Measurements from ENCODE around the gene EIF4B.

Gene EIF4B

DNA sequence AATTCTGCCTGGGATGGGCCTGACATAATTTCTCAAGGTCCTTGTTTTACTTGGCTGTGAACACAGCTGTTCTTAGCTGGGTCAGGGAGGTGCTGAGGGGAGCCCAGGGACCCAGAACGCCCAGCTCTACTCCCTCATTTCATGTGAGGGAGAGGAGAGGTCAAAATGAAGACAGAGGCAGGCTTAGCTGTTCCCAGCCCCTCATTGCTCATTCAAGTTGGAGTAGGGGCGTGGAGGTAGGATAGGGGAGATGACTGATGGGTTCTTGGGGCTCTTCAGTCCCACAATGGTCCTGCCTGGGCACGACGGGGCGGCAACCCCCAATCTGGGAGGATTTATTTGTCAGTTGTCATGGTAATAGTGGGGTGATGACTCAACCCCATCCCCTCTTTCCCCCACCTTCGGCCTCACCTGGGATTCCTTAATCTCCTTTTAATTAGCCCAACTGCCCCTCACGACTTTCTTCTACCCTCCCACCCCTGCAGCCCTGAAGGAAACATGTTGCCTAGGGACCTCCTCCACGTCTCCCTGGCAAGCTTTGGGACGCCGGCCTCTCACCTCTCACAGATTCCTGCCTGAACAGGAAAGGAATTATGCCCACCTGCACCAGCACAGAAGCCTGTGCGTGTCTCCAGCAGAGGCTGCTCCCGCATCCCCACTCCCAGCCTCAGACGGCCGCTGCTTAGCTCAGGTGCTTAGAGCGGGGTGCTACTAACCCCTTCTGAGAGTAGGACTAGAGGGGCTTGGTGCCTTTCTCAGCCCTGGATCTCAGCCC is 62.7 kb downstream of the EIF4B start:
- no peak for DNase-seq (ENCODE audit: low spot score)

DNA sequence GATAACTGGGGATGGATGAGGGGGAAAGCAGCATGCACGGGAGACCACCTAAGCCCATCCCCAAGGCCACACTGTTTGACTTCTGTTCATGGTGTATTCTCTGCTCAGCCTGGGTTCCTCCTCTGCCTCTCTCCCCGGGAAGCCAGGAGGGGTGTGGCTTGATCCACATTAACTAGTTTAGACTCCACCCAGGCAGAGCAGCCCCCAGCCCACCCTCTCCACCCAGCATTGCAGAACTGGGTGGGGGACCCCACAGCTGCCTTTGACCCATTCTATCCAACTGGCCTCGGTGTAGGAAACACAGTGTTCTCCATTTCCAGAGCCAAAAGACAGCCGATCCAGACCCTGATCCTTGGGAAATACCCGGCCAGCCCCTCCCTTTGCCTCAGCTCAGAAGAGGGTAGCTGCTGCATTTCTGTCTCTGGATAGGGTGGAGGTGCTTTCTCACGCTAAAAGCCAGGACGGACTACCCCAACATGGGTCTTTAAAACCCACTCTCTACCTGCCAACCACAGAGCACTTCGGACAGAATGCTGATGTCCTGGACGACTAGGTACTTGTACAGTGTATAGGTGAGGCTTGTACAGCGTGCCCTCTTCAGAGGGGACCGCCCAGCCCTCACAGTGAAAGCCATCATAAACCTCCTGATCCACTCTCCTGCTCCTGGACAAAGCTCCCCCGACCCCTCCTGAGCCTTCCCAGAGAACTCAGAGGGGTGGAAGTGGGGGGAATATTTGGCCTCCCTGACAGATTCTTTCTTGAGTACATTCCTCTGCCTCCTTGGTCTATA is 63.6 kb downstream of the EIF4B start:
- no peak for DNase-seq (ENCODE audit: low spot score)

DNA sequence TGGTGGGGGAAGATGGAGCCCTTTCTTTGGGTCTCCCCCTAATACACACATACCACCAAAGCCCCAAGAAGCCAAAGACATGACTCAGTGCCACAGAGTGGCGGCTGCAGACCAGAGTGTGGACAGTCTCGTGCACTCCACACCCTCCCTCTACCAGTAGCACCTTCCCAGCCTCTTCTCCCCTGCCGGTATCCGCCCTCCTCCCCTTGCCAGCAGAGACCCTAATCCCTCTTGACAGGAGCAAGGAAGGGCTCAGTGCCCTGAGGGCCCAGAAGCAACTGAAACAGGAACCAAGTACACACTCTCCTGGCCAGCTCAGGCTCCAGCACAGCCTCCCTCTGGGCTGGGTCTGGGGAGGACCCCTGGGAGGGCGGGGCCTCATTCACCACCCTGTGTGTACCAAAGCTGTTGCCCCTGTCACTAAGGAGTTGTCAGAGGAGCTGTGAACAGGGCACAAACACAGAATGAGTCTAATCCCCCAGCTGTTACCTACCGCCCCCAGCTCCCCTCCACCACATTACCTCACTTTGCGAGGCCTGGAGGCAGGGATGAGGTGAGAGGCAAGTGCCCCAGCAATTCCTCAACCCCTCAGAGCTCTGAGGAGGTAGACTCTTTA is 64.7 kb downstream of the EIF4B start:
- no peak for DNase-seq (ENCODE audit: low spot score)

DNA sequence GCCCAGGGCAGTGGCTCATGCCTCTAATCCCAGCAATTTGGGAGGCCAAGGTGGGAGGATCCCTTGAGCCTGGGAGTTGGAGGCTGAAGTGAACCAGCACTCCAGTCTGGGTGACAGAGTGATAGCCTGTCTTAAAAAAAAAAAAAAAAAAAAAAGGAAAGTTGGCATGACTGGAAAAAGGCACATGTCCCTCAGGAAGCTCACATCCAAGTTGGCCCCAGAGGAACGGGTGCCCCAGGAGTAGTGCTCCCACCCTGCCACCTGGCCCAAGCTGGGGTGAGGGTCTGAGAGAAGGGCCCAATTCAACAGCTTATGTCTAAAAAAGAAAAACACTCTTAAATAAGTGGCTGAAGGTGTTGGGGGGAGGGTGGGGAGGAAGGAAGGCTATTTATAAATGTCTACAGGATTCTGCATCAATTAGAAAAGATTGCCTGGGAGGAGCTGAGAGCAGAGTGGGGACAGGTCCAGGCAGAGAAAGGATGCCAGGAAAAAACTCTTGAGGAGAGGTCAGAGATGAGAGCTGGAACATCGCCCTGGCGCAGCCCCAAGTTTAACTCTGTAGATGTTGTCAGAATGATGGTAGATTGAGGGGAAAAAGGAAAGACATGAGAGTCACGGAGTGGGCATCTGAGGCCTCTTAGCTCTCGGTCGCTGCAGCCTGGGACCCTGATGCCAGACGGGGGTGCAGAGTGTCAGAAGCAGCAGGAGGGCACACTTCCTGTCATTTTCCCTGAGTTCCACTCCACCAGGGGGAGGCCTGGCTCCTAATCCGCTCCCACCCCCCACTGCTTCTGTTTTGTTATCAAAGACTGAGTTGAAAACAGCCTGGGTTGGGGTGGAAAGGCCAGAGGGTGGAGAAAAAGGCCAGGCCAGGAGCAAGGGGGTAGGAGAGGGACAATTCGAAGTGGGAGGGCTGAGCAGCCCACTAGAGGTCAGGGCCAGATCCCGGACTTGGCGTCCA is 65.6 kb downstream of the EIF4B start:
- DNase-seq (ENCODE audit: low spot score): no peak

DNA sequence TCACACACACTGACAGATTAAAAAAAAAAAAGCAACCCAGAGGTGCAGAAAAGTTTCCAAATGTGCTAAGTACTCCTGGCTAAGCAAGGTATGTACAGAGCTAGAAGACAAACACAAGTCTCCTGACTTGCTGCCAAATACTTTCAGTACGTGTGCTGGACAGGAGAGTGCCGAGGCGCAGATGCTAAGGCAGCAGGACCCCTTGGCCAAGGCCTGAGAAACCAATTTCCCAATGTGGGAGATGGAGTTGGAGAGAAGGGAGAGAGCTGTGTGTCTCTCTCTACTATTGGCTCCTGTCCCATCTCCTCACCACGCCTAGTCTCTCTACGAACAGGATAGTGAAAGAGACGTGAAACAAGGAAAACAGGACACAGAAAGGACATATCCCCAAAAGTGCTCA is 67.6 kb downstream of the EIF4B start:
- DNase-seq (ENCODE audit: low spot score): no peak

DNA sequence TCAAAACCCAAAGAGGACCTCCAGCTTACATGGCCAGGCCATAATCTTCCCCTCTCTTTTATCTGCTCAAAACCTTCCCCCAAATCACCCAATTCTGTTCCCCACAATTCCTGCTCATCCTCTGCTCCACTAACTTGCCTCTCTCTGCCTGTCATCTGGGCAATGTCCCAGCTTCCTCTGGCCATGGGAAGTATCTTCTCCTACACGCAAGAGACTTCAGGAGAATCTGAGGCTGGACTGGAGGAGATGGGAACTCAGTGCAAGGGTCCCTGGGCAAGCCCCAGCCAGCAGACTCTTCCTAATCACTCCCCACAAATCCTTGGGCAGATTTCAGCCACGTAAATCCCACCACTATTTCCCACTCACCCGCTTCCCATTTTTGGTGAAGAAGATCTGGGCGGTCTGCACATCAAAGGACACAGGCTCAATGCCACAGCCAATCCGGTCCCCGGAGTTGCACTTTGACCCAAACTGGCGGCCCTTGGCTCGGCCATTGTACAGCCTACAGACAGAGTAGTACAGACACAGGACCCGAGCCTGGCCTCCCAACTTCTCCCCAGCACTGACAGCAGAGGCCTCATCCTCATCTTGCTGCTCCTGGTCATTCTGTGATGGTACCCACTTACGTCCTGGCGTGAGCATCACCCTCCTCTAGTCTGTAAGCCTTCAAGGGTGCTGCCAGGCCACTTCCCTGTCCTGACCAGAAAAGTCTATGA is 68.2 kb downstream of the EIF4B start:
- DNase-seq (ENCODE audit: low spot score): no peak

DNA sequence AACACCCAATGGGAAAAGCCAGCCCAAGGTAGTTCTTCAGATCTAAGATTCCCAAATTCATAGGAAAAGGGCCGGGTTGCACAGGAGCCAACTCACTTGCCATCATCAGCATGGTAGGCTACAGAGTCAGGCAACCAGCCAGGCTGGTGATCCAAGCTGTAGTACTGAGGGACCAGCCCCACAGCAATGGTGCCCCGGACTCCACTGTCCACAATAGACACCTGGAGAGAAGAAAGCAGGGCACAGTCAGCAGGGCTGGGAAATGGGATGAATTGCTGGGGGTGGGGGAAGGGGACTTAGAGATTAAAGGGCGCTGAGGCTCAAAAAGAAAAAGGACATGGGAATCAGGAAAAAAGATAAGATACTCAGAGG is 68.7 kb downstream of the EIF4B start:
- no peak for DNase-seq (ENCODE audit: low spot score)

DNA sequence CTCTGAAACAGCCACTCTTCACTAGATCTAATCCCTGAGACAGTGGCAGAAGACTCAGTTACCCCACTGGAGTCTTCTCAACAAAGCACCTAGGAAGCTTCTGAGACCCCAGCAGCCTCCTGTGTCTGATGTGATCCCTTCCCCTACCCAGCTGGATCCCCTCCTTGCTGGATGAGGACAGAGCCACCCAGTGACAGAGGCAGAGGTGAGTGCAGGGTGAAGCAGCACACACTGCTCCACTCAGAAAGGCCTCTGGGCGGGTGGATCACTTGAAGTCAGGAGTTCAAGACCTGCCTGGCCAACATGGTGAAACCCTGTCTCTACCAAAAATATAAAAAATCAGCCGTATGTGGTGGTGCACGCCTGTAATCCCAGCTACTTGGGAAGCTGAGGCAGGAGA is 70.2 kb downstream of the EIF4B start:
- DNase-seq (ENCODE audit: low spot score): no peak

DNA sequence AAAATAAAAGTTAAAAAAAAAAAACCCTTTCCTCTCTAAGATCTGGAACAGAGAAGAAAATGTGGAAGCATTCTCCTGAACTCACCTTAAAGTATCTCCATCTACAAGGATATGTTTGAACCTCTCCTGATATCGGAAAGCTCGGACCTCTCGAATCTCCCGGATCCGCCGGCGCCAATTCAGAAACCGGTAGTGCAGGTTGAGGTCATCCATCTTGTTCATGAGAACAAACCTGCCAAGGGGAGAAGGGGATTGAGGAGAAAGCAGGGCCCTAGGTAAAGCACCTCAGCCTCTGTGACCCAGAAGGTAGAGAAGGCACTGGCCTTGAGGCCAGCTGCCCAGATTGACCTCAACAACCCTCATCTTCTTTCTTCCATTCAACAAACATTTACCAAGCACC is 70.8 kb downstream of the EIF4B start:
- no peak for DNase-seq (ENCODE audit: low spot score)

DNA sequence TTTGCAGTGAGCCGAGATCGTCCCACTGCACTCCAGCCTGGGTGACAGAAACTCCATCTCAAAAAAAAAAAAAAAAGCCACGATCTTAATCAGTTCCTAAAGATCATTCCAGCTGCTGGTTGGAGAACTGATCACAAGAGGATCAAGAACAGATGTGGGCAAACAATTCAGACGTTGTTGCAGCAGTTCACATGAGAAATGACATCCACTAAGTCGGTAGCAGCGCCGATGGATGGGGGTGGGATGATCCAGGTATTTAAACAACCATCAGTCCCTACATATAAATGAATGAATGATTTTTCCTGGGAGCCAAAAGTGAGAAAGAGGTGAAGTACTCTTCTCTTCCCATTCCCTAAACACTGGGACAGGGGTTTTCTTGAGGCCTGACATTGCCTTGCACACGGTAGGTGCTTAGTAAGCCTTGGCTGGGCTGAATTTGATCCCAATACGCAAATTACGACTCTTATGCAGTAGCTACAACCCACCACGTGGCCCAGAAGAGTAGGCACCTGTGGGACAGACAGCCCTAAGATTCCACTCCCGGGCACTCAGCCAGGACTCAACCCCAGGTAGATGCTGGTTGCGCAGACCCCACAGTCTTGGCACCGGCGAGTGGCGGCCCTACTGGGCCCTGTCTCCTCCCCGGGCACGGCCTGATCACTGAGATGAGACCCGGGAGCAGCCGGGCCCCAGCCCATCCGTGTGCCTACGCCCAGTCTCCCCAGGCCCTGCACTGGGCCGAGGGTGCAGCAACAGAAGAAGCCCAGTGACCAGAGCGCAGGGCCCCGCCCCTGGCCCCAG is 72.4 kb downstream of the EIF4B start:
- DNase-seq (ENCODE audit: low spot score): peak; percentile 37

DNA sequence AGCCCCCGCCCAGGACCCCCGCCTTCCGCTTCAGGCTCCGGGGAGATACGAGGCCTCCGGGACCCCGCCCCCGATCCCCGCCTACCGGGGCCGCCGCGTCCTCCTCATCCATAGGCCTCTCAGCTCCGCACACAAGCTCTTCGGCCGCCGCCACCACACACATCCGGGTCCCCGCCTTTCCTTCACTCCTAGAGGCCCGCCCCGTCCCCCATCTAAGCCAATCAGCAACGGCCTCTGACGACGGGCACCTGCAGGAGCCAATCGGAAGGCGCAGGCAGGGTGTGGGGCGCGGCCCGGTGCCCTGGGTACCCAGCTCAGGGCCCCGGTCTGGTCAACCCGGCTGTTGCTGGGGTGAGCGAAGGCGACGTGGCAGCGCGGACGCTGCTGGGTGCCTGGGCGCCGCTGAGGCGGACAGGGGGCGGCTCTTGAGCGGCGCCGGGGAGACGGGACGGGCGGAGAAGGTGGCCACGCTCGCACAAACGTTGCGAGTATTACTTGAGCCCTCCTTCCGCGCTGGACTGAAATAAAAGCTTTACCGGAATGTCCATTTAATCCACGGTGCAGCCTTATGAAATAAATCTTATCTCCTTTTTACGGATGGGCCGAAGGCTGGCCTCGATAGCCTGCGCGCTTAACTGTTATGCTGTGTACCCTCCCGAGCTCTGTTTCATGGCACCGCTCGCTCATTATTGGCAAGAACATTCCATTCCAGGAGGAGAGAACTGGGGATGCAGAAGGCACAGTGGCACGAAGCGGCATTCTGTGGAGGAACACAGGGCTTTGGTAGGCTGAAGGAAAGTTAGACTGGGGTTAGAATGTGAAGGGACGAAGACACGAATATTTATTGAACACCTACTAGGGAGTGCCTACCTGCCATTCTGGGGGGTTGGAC is 73.2 kb downstream of the EIF4B start, which contains the start of gene SPRYD3:
TSS of gene SPRYD3 (minus strand) at position 165 of the 892 bp plus-strand sequence. CDS start at position 108, 57 bp downstream.
- peak; percentile 97 for DNase-seq (ENCODE audit: low spot score)

DNA sequence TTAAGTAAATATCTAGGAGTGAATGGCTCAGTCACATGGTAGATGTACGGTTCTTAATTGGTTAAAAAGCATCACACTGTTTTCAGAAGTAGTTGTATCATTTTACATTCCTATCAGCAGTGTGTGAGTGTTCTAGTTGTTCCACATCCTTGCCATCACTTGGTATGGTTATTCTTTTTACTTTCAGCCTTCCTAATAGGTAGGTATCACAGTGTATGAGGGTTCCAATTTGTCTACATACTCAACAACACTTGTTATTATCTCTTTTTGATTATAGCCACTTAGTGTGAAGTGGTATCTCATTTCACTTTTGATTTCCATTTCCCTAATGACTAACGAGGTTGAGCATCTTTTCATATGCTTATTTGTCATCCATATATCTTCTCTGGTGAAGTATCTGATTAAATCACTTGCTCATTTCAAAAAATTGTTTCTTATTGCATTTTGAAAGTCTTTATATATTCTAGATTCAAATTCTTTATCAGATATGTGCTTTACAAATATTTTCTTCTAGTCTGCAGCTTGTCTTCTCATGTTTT is 76.5 kb downstream of the EIF4B start:
- no peak for DNase-seq (ENCODE audit: low spot score)

DNA sequence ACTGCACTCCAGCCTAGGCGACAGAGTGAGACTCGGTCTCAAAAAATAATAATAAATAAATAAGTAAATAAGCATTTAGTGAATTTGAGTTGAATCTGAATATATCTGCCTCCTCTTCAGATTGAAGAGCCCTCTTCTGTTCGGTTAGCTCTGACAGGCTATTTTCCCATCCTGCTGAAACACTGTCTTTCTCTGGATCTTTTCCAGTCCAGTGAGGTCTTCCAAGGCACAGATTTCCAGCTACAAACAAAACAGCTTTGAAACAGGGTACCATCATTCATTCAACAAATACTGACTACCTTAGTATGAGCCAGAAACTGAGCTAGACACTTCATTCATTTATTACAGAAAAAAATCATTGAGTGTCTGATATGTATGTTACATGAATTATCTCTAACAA is 80.1 kb downstream of the EIF4B start:
- DNase-seq (ENCODE audit: low spot score): no peak

DNA sequence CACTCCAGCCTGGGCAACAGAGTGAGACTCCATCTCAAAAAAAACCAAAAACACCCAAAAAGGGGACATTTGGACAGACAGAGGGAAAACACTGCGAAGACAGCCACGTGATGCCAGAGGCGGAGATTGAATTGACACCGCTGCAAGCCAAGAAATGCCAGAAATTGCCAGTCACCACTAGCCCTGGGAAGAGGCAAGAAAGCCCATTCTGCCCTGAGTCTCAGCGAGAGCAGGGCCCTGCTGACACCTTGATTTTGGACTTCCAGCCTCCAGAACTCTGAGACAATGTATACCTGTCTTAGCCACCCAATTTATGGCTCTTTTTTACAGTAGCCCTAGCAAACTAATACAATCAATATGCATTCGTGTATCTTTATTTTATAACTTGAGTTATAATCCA is 83.8 kb downstream of the EIF4B start:
- DNase-seq (ENCODE audit: low spot score): no peak

DNA sequence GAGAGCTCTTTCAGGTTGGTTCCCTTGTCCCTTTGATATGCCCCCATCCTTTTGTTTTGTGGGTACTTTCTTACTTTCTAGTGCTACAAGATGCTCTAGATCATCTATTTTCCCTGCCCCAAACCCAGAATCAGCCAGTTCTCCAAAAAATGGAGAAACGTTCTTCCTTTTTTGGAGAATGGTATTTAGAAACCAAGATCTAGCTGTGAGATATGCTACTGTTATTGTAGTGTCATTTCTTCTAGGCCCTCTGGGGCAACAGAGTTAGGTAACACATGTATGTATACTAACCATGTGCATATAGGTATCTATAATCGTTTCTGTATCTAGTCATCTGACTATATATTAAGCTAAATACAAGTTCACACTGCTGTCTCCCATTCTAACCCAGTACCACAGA is 84.3 kb downstream of the EIF4B start:
- no peak for DNase-seq (ENCODE audit: low spot score)

DNA sequence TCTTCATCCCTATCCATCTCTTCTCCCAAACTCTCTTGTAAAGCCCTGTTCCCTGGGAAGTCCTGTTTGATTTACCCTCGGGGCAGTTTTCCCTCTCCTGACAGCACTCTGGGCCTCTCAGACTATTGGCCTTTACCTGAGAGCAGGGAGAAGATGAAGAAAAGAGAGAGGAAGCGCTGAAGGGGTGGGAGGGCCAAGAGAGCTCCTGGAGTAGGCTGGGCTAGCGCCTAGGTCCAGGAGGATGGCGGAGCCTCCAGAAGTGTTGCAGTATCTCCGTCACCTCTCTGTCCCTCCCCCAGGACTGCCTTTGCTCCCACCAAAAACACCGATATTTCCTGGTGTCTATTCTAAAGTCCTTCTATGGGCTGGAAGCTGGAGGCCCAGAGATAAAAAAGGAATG is 85.5 kb downstream of the EIF4B start:
- DNase-seq (ENCODE audit: low spot score): no peak

Data from cerebellar cortex (tissue), 1 donor.